ENCODE data around the gene POLR3K. TPM values are rescaled to one million over a fixed set of nuclear protein-coding genes. Genes with fewer than 3 reads are reported as not detected.

The POLR3K gene
- total RNA-seq, 2 experiments from 2014 or later = 31.5 to 35.8 TPM

- Mint-ChIP-seq H3K9me3 (no peaks in the 10 kb centered on the region), H3K4me1 (peaks cover 2% of the 10 kb centered on the region), H3K4me3 (no peak overlapping the region), H3K36me3 (ENCODE audit: low read depth) (no peaks in the 10 kb centered on the region), H3K27ac (no peak overlapping the region), H3K27me3 (peaks cover 14% of the 10 kb centered on the region)
- ChIA-PET CTCF (interaction anchor here (1.1 to 11.4 kb wide), 4 partner anchors 14 to 37 kb away, joined by 3 to 169 read pairs (median 4); partner anchors contain the start of genes POLR3K and SNRNP25), POLR2A (no interaction called here)
- no peak for DNase-seq
These were observed 13.9 kb upstream of the POLR3K start for GRCh38 chr16:67183-67791.

GRCh38 chr16:66309-67182, 13.1 kb upstream of the POLR3K start:
- H3K27me3 Mint-ChIP-seq = peaks cover 12% of the 10 kb centered on the region
- no peaks in the 10 kb centered on the region for H3K9me3 Mint-ChIP-seq
- H3K36me3 Mint-ChIP-seq (ENCODE audit: low read depth) = no peaks in the 10 kb centered on the region
- no peak for DNase-seq
- no peak overlapping the region for H3K4me3 Mint-ChIP-seq
- ChIA-PET CTCF (interaction anchor here (0.9 to 11.4 kb wide), 24 partner anchors 8 to 304 kb away, joined by 3 to 169 read pairs (median 6); partner anchors contain the start of genes LUC7L, MPG, MRPL28 and POLR3K), POLR2A (no interaction called here)
- H3K27ac Mint-ChIP-seq = no peak overlapping the region
- H3K4me1 Mint-ChIP-seq = peaks cover 2% of the 10 kb centered on the region

GRCh38 chr16:65745-66144, 12.3 kb upstream of the POLR3K start:
- Mint-ChIP-seq H3K36me3 (ENCODE audit: low read depth) (no peaks in the 10 kb centered on the region), H3K4me3 (no peak overlapping the region), H3K27me3 (peaks cover 7% of the 10 kb centered on the region), H3K27ac (no peak overlapping the region), H3K4me1 (peaks cover 2% of the 10 kb centered on the region), H3K9me3 (no peaks in the 10 kb centered on the region)
- ChIA-PET POLR2A (no interaction called here), CTCF (interaction anchor here (0.8 to 11.4 kb wide), 26 partner anchors 8 to 305 kb away, joined by 3 to 169 read pairs (median 6); partner anchors contain the start of genes LUC7L, MPG, MRPL28 and POLR3K)
- DNase-seq = peak; percentile 87

DNA sequence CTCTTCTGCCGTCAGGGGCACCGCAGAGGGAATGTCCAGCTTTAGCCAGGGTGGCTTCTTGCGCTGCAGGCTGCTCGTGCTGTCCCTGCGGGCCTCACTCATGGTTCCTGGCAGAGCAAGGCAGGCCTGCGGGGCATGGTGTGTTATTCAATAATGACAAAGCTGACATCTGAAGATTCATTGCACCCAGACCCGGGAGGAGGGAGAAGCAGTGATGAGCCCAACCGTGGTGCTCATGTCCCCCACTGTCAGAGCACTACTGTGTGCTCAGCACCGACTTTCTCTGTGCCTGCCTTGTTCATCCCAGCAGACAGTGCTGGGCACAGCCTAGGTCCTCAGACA, 11.5 kb upstream of the POLR3K start:
- H3K9me3 Mint-ChIP-seq = no peaks in the 10 kb centered on the region
- ChIA-PET CTCF (interaction anchor here (0.8 to 11.4 kb wide), 11 partner anchors 9 to 165 kb away, joined by 3 to 169 read pairs (median 9); partner anchors contain the start of genes LUC7L, MPG, POLR3K and RHBDF1), POLR2A (no interaction called here)
- H3K4me1 Mint-ChIP-seq = peaks cover 2% of the 10 kb centered on the region
- peaks cover 5% of the 10 kb centered on the region for H3K27me3 Mint-ChIP-seq
- H3K4me3 Mint-ChIP-seq = no peak overlapping the region
- no peak for DNase-seq
- H3K27ac Mint-ChIP-seq = no peak overlapping the region
- no peaks in the 10 kb centered on the region for H3K36me3 Mint-ChIP-seq (ENCODE audit: low read depth)

GRCh38 chr16:63998-64913, 10.8 kb upstream of the POLR3K start:
- no peak overlapping the region for H3K4me3 Mint-ChIP-seq
- ChIA-PET CTCF (interaction anchor here (0.6 to 11.4 kb wide), 11 partner anchors 10 to 531 kb away, joined by 3 to 169 read pairs (median 9); partner anchors contain the start of genes LUC7L, MPG, POLR3K and RHBDF1), POLR2A (no interaction called here)
- H3K36me3 Mint-ChIP-seq (ENCODE audit: low read depth) = no peaks in the 10 kb centered on the region
- H3K27ac Mint-ChIP-seq = no peak overlapping the region
- peaks cover 2% of the 10 kb centered on the region for H3K4me1 Mint-ChIP-seq
- peaks cover 2% of the 10 kb centered on the region for H3K27me3 Mint-ChIP-seq
- no peak for DNase-seq
- H3K9me3 Mint-ChIP-seq = no peaks in the 10 kb centered on the region

DNA sequence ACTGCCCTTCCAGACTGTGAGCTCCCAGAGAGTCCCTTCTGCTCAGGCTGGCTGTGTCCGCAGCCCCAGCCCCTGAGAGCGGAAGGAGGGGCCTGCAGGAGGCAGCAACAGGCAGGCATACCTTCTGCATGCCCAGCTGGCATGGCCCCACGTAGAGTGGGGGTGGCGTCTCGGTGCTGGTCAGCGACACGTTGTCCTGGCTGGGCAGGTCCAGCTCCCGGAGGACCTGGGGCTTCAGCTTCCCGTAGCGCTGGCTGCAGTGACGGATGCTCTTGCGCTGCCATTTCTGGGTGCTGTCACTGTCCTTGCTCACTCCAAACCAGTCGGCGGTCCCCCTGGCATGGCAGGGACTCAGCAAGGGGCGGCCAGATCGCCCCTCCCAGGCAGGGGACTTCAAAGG, 10.1 kb upstream of the POLR3K start:
- ChIA-PET CTCF (interaction anchor here (1.4 to 11.4 kb wide), 5 partner anchors 10 to 43 kb away, joined by 3 to 169 read pairs (median 17); partner anchors contain the start of genes MPG, POLR3K, RHBDF1 and SNRNP25), POLR2A (no interaction called here)
- Mint-ChIP-seq H3K27ac (no peak overlapping the region), H3K9me3 (no peaks in the 10 kb centered on the region), H3K36me3 (ENCODE audit: low read depth) (no peaks in the 10 kb centered on the region), H3K4me1 (peaks cover 2% of the 10 kb centered on the region), H3K27me3 (peaks cover 2% of the 10 kb centered on the region), H3K4me3 (no peak overlapping the region)
- no peak for DNase-seq

- H3K27ac Mint-ChIP-seq = no peak overlapping the region
- peaks cover 2% of the 10 kb centered on the region for H3K4me1 Mint-ChIP-seq
- CTCF ChIA-PET = interaction anchor here (1.3 to 11.4 kb wide), 5 partner anchors 9 to 44 kb away, joined by 3 to 169 read pairs (median 5); partner anchors contain the start of genes MPG, POLR3K, RHBDF1 and SNRNP25
- peaks cover 2% of the 10 kb centered on the region for H3K36me3 Mint-ChIP-seq (ENCODE audit: low read depth)
- H3K4me3 Mint-ChIP-seq = no peak overlapping the region
- H3K27me3 Mint-ChIP-seq = peaks cover 2% of the 10 kb centered on the region
- POLR2A ChIA-PET = no interaction called here
- no peaks in the 10 kb centered on the region for H3K9me3 Mint-ChIP-seq
- DNase-seq = no peak
These were observed 9.6 kb upstream of the POLR3K start for GRCh38 chr16:62968-63391.

- Mint-ChIP-seq H3K36me3 (ENCODE audit: low read depth) (peaks cover 4% of the 10 kb centered on the region), H3K27ac (no peak overlapping the region), H3K27me3 (no peaks in the 10 kb centered on the region), H3K4me3 (no peak overlapping the region), H3K9me3 (no peaks in the 10 kb centered on the region), H3K4me1 (peaks cover 2% of the 10 kb centered on the region)
- ChIA-PET POLR2A (no interaction called here), CTCF (interaction anchor here (0.6 to 11.4 kb wide), 5 partner anchors 9 to 419 kb away, joined by 3 to 169 read pairs (median 4); partner anchors contain the start of genes MPG, POLR3K and SNRNP25)
- no peak for DNase-seq
These were observed 9.0 kb upstream of the POLR3K start for GRCh38 chr16:62283-62967.

DNA sequence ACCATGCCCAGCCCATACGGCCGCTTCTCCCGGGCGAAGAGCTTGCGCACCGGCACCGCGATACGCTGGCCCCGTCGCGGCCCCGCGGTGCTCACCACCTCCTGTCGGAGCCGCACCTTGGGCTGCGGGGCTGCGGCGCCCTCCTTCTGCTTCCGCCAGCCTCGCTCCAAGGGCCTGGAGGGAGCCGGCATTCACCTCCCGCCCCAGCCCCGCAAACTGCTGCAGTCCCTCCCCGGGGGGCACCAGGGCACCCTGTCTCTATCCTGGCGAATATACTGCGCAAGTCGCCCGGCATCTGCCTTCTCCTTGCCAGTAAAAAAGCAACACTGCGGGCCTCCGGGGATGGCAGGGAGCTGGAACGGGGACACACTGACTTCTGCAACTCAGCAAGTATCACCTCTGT, 8.5 kb upstream of the POLR3K start:
- POLR2A ChIA-PET = no interaction called here
- no peaks in the 10 kb centered on the region for H3K27me3 Mint-ChIP-seq
- H3K36me3 Mint-ChIP-seq (ENCODE audit: low read depth) = peaks cover 4% of the 10 kb centered on the region
- peaks cover 2% of the 10 kb centered on the region for H3K4me1 Mint-ChIP-seq
- no peak overlapping the region for H3K4me3 Mint-ChIP-seq
- H3K9me3 Mint-ChIP-seq = no peaks in the 10 kb centered on the region
- no peak for DNase-seq
- CTCF ChIA-PET = interaction anchor here (0.6 to 11.4 kb wide), 4 partner anchors 8 to 420 kb away, joined by 4 to 169 read pairs (median 4); partner anchors contain the start of genes MPG, POLR3K and SNRNP25
- no peak overlapping the region for H3K27ac Mint-ChIP-seq

DNA sequence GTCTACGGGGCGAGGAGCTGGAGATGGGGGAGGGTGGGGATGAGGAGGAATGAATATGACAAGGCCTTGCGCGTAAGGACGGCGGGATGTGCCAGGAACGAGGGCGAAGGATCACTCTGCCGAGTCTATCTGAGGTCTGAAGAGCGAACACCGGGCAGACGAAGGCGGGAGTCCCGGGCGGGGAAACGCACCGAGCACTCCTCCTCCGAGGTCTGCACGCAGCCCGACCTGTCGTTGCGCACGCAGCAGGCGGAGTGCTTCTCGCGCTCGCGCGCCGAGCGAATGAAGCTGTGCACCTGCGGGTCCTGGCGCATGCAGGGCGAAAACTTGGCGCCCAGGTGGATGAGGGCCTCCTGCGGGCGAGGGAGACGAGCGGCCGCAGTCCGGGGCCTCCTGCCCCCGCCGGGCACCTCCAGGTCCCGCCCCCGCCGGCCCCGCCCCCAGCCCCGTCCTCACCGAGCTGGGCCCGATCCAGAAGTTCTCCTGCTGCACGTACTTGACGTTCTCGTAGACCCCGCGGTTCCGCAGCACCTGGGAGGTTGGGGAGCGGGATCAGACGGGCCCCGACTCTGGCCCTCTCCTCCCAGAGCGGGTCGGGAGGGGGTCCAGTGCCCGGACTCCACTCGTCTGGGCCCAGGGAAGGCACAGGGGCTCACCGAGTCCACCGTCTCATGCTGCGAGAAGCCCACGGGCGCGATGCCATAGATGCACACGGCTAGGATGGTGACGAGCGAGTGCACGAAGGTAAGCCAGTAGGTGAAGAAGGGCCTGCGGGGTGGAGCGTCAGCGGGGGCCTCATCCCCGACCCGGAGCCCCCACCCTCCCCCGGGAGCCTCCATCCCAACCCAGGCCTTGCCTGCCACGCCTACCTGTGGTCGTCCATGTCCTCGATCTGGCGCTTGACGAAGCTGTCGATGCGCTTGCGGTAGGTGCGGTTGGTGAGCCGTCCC, 7.8 kb upstream of the POLR3K start:
- Mint-ChIP-seq H3K27me3 (no peaks in the 10 kb centered on the region), H3K36me3 (ENCODE audit: low read depth) (peaks cover 5% of the 10 kb centered on the region), H3K4me1 (peaks cover 2% of the 10 kb centered on the region), H3K4me3 (no peak overlapping the region), H3K9me3 (no peaks in the 10 kb centered on the region), H3K27ac (no peak overlapping the region)
- CTCF ChIA-PET = interaction anchor here (1.3 to 11.4 kb wide), 2 partner anchors 7 to 34 kb away, joined by 4 to 169 read pairs; partner anchors contain the start of genes POLR3K and SNRNP25
- no peak for DNase-seq
- POLR2A ChIA-PET = no interaction called here

GRCh38 chr16:60166-60565, 6.8 kb upstream of the POLR3K start:
- Mint-ChIP-seq H3K36me3 (ENCODE audit: low read depth) (peaks cover 8% of the 10 kb centered on the region), H3K9me3 (no peaks in the 10 kb centered on the region), H3K4me1 (peaks cover 8% of the 10 kb centered on the region), H3K27ac (no peak overlapping the region), H3K27me3 (no peaks in the 10 kb centered on the region), H3K4me3 (no peak overlapping the region)
- no peak for DNase-seq
- POLR2A ChIA-PET = no interaction called here
- CTCF ChIA-PET = interaction anchor here (0.8 kb wide), 1 partner anchor 302 kb away, joined by 3 read pairs; no protein-coding TSS in a partner anchor
